Fibroblast of lung (primary cell): Measurements from ENCODE around the gene ZNF618.

Source experiments
- EZH2 ChIP-seq: IDR thresholded peaks from 2 replicates; pipeline ENCODE4 v1.5.1; 2012; ENCODE audit warnings: low read length, control low read depth, mild to moderate bottlenecking; ENCODE audit errors: missing control alignments
- TF ChIP-seq, protein P1 (sequence below), 2 donors: IDR thresholded peaks in 1 of 2; conservative IDR thresholded peaks in 1 of 2; 1 replicate in 1 of 2; 2 replicates in 1 of 2; pipeline ENCODE4 v1.5.1; 2011 to 2012; ENCODE audit warnings: low read length in 2 of 2, control low read depth in 1 of 2, inconsistent platforms in 1 of 2, low read depth in 1 of 2, mild to moderate bottlenecking in 1 of 2

DNA sequence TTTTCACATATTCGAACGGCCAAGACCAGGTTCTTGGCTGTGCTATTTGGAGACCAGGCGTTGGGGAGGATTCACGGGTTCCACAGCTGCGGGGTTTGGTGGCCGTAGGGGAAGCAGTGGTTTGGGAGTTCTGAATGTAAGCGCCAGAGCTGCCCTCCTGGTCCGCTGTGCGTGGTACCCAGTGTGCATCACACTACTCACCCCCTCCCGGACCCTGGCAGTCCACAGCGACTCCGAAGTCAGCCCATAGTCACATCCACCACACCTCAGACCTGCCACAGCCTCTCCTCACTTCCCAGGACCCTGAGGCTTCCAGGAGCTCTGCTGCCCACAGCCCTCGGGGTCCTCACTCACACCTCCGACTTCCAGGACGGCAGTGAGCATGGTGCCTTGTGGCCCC lies 175.2 kb downstream of the ZNF618 start:
- no peak for TF ChIP-seq EZH2
- TF ChIP-seq, protein P1, sequence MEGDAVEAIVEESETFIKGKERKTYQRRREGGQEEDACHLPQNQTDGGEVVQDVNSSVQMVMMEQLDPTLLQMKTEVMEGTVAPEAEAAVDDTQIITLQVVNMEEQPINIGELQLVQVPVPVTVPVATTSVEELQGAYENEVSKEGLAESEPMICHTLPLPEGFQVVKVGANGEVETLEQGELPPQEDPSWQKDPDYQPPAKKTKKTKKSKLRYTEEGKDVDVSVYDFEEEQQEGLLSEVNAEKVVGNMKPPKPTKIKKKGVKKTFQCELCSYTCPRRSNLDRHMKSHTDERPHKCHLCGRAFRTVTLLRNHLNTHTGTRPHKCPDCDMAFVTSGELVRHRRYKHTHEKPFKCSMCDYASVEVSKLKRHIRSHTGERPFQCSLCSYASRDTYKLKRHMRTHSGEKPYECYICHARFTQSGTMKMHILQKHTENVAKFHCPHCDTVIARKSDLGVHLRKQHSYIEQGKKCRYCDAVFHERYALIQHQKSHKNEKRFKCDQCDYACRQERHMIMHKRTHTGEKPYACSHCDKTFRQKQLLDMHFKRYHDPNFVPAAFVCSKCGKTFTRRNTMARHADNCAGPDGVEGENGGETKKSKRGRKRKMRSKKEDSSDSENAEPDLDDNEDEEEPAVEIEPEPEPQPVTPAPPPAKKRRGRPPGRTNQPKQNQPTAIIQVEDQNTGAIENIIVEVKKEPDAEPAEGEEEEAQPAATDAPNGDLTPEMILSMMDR (conservative IDR thresholded peaks at IDR 0.05 in 1 of 2, IDR thresholded peaks at IDR 0.05 in 1 of 2; ENCODE audit: low read depth in 1 of 2, low read length in 2 of 2): no peak
